Measurements from ENCODE around the gene NAA15.
"Not testable (repeated sequence)": the region's sequence is repeated elsewhere in the genome, so short reads cannot be mapped to it uniquely, and the experiment has no call there.

Gene NAA15

GRCh38 chr4:139368998-139369397 lies 67.7 kb downstream of the NAA15 start:
- no peak for DNase-seq

- DNase-seq, result no peak
Observed at GRCh38 chr4:139374251-139374650, 72.9 kb downstream of the NAA15 start.

- no peak for DNase-seq
Observed at GRCh38 chr4:139386421-139386820, 85.1 kb downstream of the NAA15 start.

- DNase-seq, result no peak
Observed at GRCh38 chr4:139389102-139389501, 87.8 kb downstream of the NAA15 start.

GRCh38 chr4:139389991-139390390 lies 88.7 kb downstream of the NAA15 start:
- no peak for DNase-seq

- DNase-seq, result no peak
Observed at GRCh38 chr4:139391731-139392130, 90.4 kb downstream of the NAA15 start.

- DNase-seq, result no peak
Observed at GRCh38 chr4:139392797-139393196, 91.5 kb downstream of the NAA15 start.

GRCh38 chr4:139401368-139401767 lies 100.1 kb downstream of the NAA15 start:
- DNase-seq, result no peak

- DNase-seq, result no peak
Observed at GRCh38 chr4:139402436-139402835, 101.1 kb downstream of the NAA15 start.

- DNase-seq, result no peak
Observed at GRCh38 chr4:139403462-139403861, 102.2 kb downstream of the NAA15 start.

- no peak for DNase-seq
Observed at GRCh38 chr4:139410312-139410711, 109.0 kb downstream of the NAA15 start.

GRCh38 chr4:139414671-139415210 lies 113.4 kb downstream of the NAA15 start:
- DNase-seq, result not testable (repeated sequence)

- DNase-seq, result no peak
Observed at GRCh38 chr4:139416073-139416673, 114.9 kb downstream of the NAA15 start.

GRCh38 chr4:139419388-139419914 lies 118.1 kb downstream of the NAA15 start:
- no peak for DNase-seq

GRCh38 chr4:139420652-139421051 lies 119.3 kb downstream of the NAA15 start:
- no peak for DNase-seq

GRCh38 chr4:139436122-139436521 lies 134.8 kb downstream of the NAA15 start:
- DNase-seq, result no peak

- DNase-seq, result no peak
Observed at GRCh38 chr4:139438141-139438540, 136.8 kb downstream of the NAA15 start.

- no peak for DNase-seq
Observed at GRCh38 chr4:139441029-139441428, 139.7 kb downstream of the NAA15 start.

GRCh38 chr4:139443661-139444060 lies 142.4 kb downstream of the NAA15 start:
- no peak for DNase-seq

GRCh38 chr4:139444881-139445280 lies 143.6 kb downstream of the NAA15 start:
- DNase-seq, result not testable (repeated sequence)

GRCh38 chr4:139447078-139447477 lies 145.8 kb downstream of the NAA15 start:
- DNase-seq, result not testable (repeated sequence)

GRCh38 chr4:139450586-139450985 lies 149.3 kb downstream of the NAA15 start:
- no peak for DNase-seq

GRCh38 chr4:139451997-139452396 lies 150.7 kb downstream of the NAA15 start:
- no peak for DNase-seq

GRCh38 chr4:139453041-139453370 lies 151.7 kb downstream of the NAA15 start:
- peak; percentile 45 for DNase-seq

Data from NCI-H1436 treated with DMSO at 0.1 percent for 48 hours (cell line).